Stimulated activated CD8-positive, alpha-beta memory T cell treated with anti-CD3 and anti-CD28 coated beads, Interleukin-4, amount 100 ng/mL, for 1 hour (primary cell): ENCODE measurements around the gene HEYL.

Experiments
- DNase-seq, 2 donors: peaks; one replicate each; pipeline ENCODE4 v3.0.0-alpha.2; 2020; ENCODE audit warnings: low read depth in 2 of 2, low spot score in 1 of 2

Gene HEYL

DNA sequence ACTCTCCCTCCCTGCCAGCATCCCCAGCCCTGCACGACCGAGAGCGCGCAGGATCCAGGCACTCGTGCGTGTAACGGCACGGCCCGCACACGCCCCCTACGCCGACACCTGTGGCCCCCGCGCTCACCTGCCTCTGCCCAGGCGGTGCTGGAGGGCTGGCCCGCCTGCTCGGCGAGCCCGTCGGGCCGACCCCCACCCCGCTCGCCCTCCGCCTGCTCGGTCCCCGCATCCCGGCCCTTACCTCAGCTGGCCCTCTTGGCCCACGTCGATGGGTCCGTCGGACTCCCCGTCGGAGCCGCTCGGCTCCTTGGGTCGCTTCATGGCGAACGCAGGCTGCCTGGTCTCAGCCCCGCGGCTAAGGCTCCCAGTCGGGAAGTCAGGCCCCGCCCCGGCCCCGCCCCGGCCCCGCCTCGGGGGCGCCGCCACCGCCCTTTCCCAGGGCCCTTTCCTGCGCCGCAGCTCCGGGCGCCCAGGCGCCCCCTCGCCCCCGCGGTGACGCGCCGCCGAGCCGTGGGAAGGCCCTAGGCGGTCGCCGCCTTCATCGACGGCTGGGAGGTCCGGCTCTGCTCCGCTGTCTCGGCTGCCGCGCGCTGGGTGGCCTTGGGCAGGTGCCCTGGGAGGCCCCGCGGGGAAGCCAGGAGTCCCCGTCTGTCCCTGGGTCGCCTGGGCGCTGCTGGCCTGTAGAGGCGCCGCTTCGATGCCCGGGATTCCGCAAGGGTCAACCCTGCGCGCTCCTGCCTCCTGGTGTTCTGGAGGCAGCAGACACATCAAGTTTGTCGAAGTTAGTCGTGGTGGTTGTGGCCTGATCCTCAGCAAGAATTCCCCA, at the start of gene HEYL:
HEYL (minus strand) TSS at position 339 of the 826 bp plus-strand sequence; CDS start at position 321, 18 bp downstream.
- DNase-seq, result peak in 1 of 2 donors; percentile 41

DNA sequence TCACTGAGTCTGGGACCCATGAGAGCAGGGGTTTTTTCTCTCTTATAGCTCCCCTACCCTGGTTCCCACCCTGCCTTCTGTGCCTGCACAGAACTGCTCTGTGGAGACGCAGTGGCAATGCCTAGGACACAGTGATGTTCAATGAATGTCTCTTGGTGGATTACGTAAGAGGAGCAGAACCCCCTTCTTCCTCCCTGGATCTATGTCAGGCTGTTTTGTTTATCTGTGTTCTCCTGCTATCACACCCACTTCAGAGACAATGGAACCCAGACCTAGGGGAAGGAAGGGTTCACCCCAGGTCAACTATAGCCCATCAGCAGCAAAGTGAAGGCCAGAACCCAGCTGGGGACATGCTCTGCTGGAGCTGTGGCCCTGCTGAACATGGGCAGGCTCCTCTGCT, 49.8 kb upstream of the HEYL start:
- no peak for DNase-seq

DNA sequence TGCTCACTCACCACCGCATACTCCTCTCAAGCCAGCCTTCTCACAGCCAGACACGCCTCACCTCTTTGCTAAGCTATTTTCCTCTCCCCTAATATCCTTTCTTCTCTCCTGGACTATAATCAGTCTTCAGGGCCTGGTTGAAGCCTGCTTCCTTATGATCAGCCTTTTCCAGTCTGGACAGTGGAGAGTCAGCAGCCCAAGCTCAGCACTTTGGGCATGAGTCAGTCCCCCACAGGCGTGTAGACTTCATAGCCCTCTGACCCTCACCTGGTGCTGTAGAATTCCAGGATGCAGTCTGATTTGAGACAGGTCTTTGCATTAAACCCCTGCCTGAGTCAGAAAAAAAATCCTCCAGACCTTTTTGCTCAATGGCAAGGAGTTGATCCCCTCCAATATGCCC, 49.3 kb upstream of the HEYL start:
- no peak for DNase-seq

DNA sequence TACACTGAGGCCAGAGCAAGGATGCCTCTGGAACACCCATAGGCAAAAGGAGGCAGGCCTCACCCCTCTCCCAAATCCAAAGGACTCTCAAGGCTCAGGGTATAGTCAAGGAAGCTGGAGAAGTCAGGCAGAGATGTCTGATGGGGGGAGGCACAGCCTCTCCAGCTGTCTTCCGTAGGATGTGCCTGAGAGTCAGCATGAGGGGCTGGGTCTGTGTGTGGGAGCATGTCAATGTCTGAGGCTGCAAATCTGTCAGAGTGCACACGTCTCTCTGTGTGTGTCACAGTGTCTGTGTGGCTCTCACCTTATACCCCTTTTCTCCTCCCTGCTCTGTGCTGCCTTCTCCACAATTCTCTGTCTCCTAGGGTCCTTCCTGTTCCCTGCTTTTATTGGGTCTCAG, 47.8 kb upstream of the HEYL start:
- DNase-seq, result no peak

DNA sequence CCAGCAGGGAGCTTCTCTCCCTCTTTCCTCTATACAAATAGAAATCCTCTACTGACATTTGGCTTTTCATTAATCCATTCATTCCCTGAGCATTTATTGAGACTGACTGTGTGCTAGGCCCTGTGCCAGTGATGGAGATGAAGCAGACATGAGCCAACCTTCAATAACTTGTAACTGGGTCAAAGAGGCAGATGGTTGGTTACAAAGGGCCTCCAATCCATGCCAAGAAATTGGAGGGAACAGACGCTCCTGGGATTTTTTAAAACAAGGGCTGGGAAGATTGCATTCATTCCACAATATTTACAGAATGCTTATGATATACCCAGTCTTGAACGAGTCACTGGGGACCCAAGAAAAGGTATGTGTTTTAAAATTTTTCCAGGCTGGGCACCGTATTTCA, 45.6 kb upstream of the HEYL start:
- no peak for DNase-seq

DNA sequence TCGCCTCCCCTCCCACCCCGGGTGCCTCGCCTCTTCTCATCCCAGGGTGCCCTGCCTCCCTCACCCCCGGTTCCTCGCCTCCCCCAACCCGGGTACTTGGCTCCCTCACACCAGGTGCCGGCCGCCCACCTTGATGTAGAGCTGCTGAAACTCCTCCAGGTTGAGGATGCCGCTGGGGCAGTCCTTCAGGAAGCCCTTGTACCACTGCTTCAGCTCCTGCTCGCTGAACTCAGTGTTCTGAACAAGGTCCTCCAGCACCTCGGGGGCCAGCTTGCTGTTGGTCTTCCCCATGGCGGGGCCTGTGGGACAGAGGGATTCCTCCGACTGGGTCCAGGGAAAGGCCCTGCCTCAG, 44.8 kb upstream of the HEYL start:
- DNase-seq, result no peak

DNA sequence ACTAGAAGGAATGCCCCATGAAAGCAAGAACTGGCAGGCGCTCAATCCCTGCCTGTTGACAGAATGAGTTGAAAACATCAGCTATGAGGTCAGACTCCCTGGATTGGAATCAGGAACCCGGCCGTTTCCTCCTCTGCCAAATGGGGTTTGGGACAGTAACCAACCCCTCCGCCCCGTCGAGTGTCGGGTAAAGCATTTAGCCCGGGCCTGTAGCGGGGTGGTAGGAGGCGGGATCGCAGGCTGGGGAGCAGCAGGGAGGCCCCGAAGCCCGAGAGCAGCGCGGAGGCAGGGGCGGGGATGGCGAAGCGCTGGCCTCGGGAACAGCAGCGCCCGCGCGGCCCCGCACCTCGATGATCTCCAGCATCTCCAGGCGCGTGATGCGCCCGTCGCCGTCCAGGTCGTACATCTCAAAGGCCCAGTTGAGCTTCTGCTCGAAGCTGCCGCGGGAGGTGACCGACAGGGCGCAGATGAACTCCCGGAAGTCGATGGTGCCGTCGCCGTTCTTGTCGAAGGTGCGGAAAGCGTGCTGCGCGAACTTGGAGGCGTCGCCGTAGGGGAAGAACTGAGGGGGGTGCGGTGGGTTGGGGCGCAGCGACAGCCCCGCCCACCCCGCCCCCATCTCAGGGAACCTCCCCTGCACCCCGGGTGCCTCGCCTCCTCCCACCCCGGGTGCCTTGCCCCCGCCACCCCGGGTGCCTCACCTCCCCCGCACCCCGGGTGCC, 44.3 kb upstream of the HEYL start:
- no peak for DNase-seq

DNA sequence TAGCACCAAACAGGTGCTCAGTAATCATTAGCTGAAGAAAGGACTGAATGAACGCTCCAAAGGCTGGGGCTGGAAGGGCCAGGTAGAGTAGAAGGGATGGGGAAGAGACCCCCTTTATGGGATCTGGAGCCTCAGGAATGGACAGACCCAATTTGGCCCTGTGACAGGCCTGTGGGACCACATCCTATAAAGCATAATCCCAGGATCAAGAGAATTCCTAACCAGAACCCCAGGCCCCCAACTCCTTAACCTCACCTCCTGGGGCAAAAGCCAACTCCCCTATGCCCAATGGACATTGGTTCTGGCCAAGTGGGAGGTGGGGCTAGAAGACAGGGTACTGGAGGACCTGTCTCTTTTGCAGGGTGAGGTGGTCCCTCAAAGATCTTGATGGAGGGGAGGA, 42.6 kb upstream of the HEYL start:
- DNase-seq, result no peak

DNA sequence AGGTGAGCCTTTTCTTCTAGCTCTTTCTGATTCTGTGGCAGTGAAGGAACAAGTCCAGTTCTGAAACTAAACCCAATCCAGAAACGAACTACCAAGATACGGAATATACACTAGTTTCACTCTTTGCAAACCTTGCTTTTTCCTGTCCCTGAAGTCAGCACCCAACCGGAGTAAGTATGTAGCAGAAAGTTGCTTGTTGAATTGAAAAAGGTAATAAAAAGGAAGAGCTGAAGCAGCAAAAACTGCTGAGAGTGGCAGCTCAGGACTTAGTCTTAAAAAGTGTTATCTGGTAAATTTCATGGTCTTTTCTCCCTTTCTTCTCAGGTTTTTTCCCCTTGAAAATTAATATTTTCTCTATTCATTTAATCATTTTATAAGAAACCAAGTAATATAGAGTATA, 41.9 kb upstream of the HEYL start:
- no peak for DNase-seq

DNA sequence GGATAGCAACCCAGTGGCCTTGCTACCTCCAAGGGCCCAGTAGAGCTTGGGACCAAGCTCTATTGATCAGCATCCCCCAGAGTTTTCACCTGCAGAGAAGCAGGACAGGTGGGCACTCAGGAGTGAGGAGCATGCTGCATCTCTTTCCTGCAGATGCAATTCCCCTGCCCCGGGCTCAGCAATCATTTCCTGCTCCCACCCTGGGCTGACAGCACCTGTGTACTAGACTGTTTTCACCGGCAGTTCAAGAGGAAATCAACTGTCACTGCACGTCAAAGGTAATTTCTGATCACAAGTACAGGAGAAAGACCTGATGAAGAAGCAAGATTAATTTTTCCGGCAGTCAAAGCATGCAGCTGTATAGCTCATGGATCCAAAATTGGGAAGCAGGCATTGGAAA, 41.3 kb upstream of the HEYL start:
- DNase-seq, result no peak

DNA sequence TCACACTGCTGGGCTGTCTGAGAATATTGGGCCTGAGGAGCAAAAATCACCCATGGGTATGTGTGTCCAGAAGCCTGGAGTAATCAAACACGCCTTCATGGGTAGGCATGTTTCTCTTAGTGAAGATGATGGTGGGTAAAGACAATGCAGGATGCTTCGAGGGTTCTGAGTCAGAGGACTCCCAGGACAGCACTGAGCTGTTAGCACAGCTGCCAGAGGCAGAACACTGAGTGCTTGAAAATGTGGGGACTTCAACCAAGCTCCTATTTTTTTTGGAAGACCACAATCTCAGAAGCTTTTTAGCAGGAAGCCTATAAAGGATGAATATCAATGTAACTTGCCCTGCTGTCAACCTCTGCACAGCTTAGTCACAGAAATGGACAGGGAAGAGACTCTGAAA, 40.4 kb upstream of the HEYL start:
- no peak for DNase-seq

DNA sequence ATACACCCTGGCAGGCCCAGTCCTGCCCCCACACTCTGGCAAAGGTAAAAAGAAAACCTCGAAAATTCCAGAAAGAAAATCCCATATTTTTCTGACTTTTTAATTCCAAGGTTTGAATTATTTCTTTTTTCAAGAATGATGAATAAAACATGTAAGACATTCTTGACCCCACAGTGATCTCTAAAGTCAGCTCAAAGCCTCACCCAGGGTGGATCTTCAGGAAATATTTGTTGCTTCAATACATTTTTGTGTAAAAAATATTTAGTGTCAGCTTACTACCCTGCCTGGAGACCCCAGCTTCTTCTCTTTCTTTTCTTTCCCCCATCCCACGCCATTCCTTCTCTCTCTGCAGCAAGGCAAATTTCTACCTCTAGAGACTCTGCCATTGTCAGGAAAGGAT, 39.4 kb upstream of the HEYL start:
- no peak for DNase-seq

DNA sequence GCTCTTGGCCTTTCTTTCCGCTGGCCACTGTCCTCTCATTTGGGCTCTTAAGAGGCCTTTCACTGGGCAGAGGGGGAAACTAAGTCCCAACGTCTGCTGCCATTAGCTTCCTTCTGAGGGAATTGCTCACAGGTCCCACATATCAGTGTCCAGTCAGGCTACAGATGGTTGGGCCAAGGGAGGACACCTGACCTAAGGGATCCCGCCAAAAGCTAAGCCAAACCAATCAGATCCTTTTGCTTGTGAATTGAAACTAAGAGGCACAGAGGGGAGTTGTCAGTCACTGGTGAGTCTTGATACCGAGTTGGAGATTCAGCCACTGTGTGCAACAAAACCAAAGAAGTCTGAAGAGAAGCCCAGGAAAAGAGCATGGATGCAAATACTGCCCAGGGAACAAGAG, 38.2 kb upstream of the HEYL start:
- no peak for DNase-seq

DNA sequence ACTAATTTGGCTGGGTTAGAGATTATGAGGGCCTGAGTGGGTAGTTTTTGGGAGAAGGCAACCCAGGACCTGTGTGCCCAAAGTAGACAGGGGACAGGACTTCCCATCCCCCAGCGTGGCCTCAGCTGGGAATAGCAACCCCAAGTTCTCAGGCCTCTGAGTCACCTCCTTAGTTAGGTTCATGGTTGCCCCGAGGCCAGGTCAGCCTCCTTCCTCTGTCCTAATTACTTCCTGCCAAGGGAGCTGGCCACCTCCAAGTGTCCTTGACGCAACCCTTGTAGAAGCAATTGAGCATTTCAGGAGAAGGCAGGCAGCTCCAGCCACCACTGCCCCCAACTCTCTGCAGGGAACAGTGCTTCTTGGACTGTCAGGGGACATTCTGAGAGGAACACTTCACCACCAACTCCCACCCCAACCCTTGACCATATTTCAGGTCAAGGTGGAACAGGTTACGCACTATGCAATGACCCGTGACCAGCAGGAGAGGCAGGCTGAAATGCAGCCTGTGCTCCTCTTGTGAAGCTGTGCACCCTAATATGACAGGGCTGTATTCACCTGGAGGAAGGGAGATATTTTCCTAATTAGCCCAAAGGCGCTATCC, 37.6 kb upstream of the HEYL start:
- DNase-seq, result no peak

DNA sequence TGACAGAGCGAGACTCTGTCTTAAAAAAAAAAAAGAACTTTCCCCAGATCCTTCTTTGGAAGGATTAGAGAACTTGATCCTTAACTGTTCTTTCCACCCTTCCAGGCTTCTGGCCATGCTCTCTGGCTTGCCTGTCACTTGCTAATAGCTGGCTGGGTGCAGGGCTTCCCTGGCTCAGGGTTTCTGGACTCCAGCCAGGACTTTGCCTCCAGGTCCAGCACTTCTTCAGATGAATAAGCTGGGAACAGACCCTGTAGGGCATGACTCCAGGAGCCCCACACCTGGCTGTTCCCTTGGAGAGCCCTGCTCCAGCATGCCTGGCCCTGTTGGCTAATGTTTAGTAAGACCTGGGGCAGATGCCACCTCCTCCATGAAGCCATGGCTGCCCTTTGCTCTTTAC, 35.8 kb upstream of the HEYL start:
- no peak for DNase-seq

DNA sequence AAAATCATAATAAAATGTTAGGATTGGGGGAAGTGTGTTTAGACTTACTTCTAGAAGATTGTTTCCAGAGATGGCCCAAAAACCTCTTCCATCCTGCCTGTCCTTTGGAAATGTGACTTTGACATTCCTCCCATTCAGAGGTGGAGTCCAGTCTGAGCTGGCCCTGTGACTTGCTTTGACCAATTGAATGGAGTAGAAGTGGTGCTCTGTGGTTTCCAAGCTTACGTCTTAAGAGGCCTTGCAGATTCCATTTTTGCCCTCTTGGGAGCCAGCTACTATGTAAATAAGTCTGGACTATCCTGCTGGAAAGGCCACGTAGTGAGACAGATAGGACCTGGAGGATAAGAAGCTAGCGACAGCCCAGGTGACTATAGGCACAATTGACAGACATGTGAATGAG, 33.8 kb upstream of the HEYL start:
- no peak for DNase-seq

DNA sequence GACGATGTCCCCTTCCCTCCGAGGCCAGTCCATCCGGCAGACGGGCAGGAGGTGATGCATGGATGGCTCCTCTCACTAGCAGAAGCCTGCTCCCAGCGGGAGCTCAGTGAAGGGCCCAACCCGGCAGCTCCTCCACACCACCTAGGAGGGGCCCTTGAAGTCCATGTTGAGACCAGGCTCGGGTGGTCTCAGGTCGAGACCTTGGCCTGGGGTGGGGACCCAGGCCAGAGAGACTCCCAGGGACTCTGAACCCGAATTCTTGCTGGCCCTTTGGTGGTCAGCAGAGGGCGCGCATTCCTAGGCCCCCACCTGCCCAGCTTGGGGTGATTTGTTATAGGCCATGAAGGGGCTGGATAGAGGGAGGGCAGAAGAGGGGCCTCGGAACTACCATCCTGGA, 33.1 kb upstream of the HEYL start:
- DNase-seq, result no peak

DNA sequence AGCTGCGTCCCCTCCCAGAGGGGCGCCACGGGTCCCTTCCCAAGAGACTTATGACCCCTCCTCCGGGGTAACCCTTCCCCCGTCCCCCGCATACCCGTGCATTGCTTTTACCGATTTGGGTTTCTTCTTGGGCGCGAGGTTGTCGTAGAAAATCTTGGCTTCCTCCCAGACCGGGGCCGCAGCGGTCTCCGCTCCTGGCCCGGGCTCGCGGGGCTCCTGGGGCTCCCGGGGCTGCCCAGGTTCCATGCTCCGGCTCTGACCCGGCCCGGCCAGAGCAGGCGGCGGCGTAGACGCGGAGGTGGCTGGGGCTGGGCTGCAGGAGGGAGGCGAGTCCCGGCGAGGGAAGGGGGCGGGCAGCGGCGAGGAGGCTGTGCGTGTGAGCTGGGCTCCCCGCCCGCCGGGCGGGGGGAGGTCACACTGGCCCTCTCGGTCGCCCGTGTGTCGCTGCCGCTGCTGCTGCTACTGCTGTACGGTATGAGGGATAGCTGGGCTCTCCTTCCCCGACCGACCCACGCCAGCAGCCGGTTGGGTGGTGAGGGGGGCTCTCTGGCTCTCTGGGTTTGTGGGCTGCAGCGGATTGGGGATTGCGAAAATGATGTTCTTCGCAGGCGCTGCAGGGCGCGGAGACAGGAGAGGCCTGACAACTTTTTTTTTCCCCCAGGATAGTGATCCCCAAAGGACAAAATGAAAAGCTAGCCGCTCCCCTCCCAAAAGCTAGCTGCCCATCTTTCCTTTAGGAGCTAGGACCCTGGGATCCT, 32.5 kb upstream of the HEYL start, which contains the start of gene NT5C1A:
NT5C1A (minus strand) TSS at position 315 of the 758 bp plus-strand sequence; CDS start at position 246, 69 bp downstream.
- no peak for DNase-seq

DNA sequence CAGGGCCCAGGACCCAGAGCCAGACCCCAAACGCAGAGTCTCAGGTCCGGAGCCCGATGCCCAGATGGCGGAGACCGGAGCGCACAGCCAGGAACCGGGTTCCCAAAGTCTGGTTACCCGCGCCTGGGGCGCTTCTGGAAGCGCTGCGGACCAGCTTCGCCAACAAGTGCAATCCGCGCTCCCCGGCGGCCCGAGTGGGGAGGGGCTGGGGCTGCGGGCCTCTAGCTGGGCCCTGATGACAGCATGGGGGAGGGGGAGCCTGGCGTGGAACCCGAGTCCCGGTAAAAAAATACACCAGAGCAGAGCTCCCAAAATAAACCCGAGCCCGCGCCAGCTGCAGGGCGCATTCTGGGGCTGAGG, 32.0 kb upstream of the HEYL start:
- DNase-seq, result no peak

DNA sequence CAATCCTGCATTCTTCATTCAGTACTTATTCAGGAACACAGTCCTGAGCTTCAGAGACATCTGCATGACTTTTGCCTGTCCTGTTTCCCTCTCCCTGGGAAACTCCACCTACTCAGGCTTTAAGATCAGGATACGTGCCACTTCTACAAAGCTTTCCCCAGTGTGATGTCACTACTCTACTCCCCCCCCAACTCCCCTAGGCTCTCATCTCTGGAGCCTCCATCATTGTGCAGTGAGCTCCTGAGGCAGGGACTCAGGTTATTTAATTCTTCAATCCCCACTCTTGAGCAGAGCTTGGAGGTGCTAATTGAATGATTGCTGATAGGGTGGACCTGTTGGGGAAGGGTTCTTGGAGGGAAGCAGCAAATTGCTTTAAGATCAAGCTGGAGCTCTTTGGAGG, 31.2 kb upstream of the HEYL start:
- DNase-seq, result no peak

DNA sequence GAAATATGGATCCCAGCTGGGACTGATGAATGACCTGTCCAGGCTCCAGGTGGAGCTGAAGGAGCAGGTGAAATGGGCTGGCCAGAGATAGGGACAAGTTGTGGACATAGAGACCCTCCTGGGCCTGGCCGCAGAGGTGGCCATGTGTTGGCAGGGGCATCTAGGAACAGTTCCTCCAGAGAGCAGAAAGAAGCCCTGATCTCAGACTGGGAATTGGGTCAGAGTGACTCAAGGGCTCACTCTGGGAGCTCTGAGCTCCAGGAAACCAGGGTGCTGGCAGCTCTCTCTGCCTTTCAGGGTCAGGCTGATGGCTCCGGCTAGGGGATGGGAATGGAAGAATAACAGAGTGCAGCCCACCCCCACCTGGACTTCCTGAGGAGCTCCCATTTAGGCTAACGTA, 29.5 kb upstream of the HEYL start:
- no peak for DNase-seq

DNA sequence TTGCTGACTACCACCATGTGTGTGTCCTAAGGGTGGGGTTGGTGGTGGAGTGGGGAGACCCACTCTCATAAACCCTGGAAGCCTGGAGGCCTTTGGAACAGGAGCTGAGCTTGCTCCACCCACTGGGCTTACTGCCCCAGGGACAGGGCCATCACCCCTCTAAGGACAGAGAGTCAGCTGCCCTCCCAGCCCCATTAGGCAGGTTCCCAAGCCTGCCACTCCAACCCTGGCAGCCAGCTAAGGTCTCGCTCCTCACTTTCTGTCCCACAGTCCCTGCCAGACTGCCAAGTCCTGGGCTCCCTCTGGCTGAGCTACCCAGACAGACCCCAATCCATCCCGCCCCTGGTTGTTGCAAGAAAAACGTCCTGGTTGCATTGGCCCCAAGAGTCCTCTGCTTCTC, 28.7 kb upstream of the HEYL start:
- no peak for DNase-seq
